22Rv1 (cell line): ENCODE measurements around the gene CCS.

Experiments used
- CTCF ChIP-seq: fragments of 450-650 bp; IDR thresholded peaks from 2 replicates; pipeline ENCODE4 v1.5.1; 2017; ENCODE audit warnings: mild to moderate bottlenecking
- ZFX ChIP-seq: fragments of 450-650 bp; IDR thresholded peaks from 2 replicates; pipeline ENCODE4 v1.6.1; 2017; ENCODE audit warnings: antibody characterized with exemption, borderline replicate concordance

DNA sequence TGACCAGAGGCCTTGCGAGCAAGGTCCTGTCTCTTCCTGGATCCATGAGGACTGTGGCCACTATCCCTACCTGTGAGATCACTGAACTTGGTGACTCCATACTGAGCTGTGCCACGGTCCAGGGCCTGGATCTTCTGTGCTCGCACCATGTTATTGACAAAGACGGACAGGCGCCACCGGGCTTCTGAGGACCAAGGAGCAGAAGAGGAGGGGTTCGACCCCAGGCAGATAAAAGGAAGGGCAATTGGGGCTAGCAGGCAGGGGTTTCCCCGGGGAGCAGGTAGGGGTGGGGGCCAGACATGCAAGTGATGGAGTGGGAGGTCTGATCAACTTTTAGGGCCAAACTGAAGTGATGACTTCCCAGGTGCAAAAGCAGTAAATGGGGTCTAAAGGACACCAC is 26.8 kb upstream of the CCS start:
- TF ChIP-seq CTCF (no peak), ZFX (no peak)
